ENCODE data around the gene PDGFC. TPM values are rescaled to one million over a fixed set of nuclear protein-coding genes. Genes with fewer than 3 reads are reported as not detected.

The PDGFC gene
- 10 to 100 TPM in 3 of 4 donors, 1 to 10 TPM in 1; 8.4 to 34.7 (median 21.9) TPM for total RNA-seq

GRCh38 chr4:156971676-156972378 lies at the start of gene PDGFC:
Gene PDGFC (minus strand): TSS chr4:156971799. CDS start chr4:156970903, 896 bp downstream.
- H3K27ac ChIP-seq = peak within 1 kb of the TSS; percentile 62 to 90 (median 83)
- WGBS, 2 donors = 0 to 1% methylated on average over 16 to 31 of the region's 60 CpGs
- H3K27me3 ChIP-seq = no peaks in the 10 kb centered on the region
- TF ChIP-seq, protein P1, sequence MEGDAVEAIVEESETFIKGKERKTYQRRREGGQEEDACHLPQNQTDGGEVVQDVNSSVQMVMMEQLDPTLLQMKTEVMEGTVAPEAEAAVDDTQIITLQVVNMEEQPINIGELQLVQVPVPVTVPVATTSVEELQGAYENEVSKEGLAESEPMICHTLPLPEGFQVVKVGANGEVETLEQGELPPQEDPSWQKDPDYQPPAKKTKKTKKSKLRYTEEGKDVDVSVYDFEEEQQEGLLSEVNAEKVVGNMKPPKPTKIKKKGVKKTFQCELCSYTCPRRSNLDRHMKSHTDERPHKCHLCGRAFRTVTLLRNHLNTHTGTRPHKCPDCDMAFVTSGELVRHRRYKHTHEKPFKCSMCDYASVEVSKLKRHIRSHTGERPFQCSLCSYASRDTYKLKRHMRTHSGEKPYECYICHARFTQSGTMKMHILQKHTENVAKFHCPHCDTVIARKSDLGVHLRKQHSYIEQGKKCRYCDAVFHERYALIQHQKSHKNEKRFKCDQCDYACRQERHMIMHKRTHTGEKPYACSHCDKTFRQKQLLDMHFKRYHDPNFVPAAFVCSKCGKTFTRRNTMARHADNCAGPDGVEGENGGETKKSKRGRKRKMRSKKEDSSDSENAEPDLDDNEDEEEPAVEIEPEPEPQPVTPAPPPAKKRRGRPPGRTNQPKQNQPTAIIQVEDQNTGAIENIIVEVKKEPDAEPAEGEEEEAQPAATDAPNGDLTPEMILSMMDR (IDR thresholded peaks at IDR 0.05) = peak in 4 of 5 experiments; percentile 45 to 61 (median 50)
- TF ChIP-seq EP300 (IDR thresholded peaks at IDR 0.05) (peak in 1 of 2 donors; percentile 41), POLR2A (IDR thresholded peaks at IDR 0.05) (peak in 1 of 2 donors; percentile 30)
- H3K4me3 ChIP-seq = peak within 1 kb of the TSS; percentile 60 to 89 (median 66)
- peaks cover 0 to 54% (median 4%) of the 10 kb centered on the region in 4 donors for H3K4me1 ChIP-seq
- peak; percentile 31 to 48 for DNase-seq (ENCODE audit: low spot score in 2 of 2)
- no peaks in the 10 kb centered on the region for H3K9me3 ChIP-seq
- H3K36me3 ChIP-seq = no peaks in the 10 kb centered on the region

DNA sequence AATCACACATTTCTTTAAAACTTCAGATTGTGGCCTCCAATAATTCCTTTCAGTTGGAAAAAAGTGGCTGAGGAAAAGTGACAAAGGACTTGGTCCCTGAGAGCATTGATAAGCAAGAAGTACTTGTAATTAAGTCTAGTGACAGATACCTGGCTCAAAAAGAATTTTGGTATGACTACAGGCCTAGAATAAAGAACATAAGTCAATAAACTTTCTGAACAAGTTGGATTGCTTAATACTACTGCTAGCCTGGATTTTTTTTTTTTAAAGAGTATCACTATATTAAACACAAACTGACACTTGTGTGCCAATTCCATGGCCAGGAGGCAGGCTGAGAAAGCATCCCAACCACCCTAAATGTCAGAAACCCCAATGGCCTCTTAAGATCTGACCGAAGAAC lies 49.3 kb upstream of the PDGFC start:
- Histone ChIP-seq H3K36me3 (no peaks in the 10 kb centered on the region), H3K27ac (no peak overlapping the region), H3K4me3 (no peak overlapping the region), H3K9me3 (no peaks in the 10 kb centered on the region), H3K4me1 (no peaks in the 10 kb centered on the region), H3K27me3 (no peaks in the 10 kb centered on the region)
- 83 to 100% methylated on average over 1 of the region's 1 CpG for WGBS, 2 donors
- TF ChIP-seq POLR2A (IDR thresholded peaks at IDR 0.05) (no peak), EP300 (IDR thresholded peaks at IDR 0.05) (no peak)
- TF ChIP-seq, protein P1 (IDR thresholded peaks at IDR 0.05) = no peak
- DNase-seq (ENCODE audit: low spot score in 2 of 2) = no peak

GRCh38 chr4:157018920-157019490 lies 47.4 kb upstream of the PDGFC start:
- peaks cover 0 to 4% (median 0%) of the 10 kb centered on the region in 4 donors for H3K4me1 ChIP-seq
- WGBS, 2 donors = 83 to 91% methylated on average over 3 of the region's 3 CpGs
- no peaks in the 10 kb centered on the region for H3K27me3 ChIP-seq
- H3K36me3 ChIP-seq = no peaks in the 10 kb centered on the region
- TF ChIP-seq, protein P1 (IDR thresholded peaks at IDR 0.05) = no peak
- TF ChIP-seq POLR2A (IDR thresholded peaks at IDR 0.05) = no peak
- no peak for TF ChIP-seq EP300 (IDR thresholded peaks at IDR 0.05)
- no peak overlapping the region for H3K27ac ChIP-seq
- no peaks in the 10 kb centered on the region for H3K9me3 ChIP-seq
- no peak for DNase-seq (ENCODE audit: low spot score in 2 of 2)
- H3K4me3 ChIP-seq = no peak overlapping the region

DNA sequence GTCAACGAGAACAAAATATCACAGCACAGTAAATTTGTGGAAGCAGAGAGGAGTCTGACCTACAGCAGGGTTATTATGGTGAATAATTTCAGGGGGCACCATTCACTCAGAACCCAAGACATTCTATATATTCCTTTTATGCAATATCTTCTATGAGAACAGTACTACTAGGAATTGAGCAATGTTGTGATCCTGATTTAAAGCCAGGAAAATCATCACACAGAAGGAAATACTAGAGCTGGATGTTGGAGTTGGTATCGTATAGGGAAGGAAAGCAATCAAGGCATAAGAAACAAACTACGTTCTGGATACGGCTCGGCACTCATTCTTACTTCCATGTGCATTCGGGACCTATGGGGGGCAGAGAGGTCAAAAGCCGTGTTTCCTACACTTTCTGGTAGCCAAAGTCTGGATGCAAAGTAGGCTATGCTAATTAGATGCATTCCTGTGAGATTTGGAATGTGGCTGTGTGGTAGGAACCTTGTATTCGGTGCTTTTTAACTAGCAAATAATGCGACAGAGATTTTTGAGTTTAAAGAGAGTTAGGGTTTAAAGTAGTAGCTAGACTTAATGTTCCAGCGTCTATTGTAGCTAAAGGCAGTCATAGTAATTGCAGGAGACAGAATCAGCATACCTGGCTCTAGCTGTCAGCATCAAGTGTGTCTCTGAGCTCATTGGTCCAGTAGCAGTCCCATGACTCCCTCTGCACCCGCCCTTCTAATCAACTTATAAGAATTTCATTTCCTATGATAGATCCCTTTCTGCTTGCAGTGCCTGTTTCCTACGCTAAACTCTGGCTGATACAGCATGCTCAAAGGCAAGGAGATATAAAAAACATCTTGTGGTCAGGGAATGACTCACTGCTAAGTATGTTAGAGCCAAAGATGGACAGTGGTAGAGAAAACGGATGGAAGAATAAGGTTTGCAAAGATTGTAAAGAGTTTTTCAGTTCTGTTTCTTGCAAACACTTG lies 43.3 kb upstream of the PDGFC start:
- TF ChIP-seq EP300 (IDR thresholded peaks at IDR 0.05) (no peak), POLR2A (IDR thresholded peaks at IDR 0.05) (no peak)
- TF ChIP-seq, protein P1 (IDR thresholded peaks at IDR 0.05) = no peak
- Histone ChIP-seq H3K36me3 (no peaks in the 10 kb centered on the region), H3K4me1 (peaks cover 0 to 4% (median 0%) of the 10 kb centered on the region in 4 donors), H3K27ac (no peak overlapping the region), H3K9me3 (no peaks in the 10 kb centered on the region), H3K4me3 (no peak overlapping the region), H3K27me3 (no peaks in the 10 kb centered on the region)
- 78% methylated on average over 13 of the region's 13 CpGs for WGBS, 2 donors
- no peak for DNase-seq (ENCODE audit: low spot score in 2 of 2)
